NCI-H82 (cell line): Measurements from ENCODE around the gene DGCR8.

Source experiments
- DNase-seq: peaks from one replicate; lab custom pipeline; 2025; lab: John Stamatoyannopoulos, UW

Gene DGCR8

DNA sequence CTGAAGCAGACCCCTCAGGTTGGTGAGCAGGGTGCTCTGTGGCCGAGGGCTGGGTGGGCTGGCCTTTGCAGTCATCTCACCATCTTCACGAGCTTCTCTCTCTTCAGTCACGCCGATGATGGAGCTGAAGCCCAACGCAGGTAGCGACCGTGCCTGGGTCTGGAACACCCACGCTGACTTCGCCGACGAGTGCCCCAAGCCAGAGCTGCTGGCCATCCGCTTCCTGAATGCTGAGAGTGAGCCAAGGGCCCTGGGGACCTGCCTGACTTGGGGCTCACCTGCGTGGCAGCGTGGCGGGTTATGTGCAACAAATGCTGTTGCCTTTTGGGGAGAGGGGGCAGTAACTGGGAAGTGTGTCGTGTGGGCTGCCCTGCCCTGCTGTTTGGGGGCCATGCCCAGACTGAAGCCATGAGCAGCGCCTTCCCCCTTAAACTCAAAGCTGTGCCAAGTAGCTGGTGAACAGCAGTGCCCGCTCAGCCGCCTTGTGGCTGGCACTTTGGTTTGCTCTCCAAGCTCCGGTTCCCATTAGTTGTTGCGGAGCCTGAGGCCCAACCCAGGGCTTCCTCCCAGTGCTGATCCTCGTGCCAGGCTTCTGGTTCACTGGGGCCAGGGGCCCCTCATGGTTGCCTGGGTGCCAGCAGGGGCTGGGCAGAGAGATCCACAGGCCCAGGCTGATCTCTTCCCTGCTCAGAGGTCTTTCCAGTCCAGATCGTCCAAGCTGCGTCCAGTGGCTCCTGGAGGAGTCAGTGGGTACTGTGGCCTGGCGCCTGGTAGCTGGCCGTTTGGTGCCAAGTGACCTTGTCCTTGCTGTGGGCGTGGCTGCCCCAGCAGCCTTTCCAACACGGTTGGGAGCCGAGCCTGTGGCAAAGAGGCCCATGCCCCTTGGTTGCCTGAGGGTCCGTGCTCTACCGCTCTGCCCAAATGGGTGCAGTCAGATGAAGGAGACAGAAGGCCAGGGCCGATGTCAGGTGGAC is 45.4 kb downstream of the DGCR8 start:
- DNase-seq: no peak

DNA sequence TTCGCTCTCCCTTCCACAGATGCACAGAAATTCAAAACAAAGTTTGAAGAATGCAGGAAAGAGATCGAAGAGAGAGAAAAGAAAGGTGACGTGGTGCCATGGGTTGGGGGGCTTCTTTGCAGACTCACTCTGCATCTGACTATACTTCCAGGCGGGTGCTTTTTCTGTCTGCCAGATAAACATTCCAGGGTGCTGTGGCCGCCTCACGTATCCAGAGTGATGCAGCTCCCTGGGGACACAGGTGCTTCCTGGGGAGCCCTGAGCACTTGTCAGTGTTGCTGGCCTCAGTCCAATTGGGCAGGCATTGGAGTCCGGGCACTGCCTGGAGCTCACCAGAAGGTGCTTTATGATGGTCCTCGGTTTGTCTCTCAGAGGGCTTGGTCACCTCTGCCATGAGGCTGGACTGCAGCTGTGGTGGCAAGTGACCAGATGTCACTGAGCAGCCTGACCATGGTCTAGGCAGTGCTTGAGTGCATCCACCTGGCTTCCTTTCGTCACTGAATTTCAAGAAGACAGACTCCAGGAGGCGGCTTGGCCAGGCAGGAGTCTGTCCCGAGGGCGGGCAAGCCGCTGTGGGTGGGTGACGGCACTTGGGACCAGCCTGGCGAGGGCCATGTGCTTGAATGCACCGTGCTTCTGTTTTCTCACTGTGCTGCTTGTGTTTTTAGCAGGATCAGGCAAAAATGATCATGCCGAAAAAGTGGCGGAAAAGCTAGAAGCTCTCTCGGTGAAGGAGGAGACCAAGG is 46.4 kb downstream of the DGCR8 start:
- DNase-seq: no peak

GRCh38 chr22:20127318-20127868 is 47.4 kb downstream of the DGCR8 start:
- no peak for DNase-seq

DNA sequence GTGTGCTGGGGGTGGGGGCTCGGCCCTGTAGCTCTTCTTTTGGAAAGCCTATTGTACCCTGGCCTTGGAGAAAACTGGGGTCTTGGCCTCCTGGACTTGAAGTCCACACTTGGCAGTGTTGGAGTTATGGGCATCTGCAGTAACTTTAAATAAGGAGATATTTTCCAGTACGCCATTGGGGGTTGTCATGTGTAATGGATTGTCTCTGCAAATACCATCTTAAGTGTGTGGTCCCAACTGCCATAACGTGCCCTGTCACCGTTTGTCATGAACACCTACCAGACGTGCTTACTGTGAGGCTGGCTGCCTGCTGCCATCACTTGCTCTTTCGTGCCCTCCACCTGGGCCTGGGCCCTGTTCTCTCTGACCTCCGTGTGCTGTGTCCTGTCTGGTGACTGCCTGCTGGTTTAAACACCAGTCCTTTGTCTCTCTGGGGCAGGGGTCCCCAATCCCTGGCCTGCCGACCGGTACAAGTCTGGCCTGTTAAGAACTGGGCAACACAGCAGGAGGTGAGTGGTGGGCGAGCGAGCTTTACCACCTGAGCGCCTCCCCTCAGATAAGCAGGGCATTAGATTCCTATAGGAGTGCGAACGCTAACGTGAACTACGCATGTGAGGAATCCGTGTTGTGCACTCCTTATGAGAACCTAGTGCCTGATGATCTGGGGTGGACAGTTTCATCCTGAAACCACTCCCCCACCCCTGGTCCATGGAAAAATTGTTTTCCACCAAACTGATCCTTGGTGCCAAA is 48.0 kb downstream of the DGCR8 start:
- peak; percentile 41 for DNase-seq

GRCh38 chr22:20128619-20128901 is 48.5 kb downstream of the DGCR8 start:
- DNase-seq: no peak

GRCh38 chr22:20128902-20129746 is 49.1 kb downstream of the DGCR8 start:
- peak; percentile 78 for DNase-seq

- DNase-seq: no peak
These were observed 49.6 kb downstream of the DGCR8 start for GRCh38 chr22:20129747-20130014.

- no peak for DNase-seq
These were observed 50.3 kb downstream of the DGCR8 start for GRCh38 chr22:20130319-20130718.

DNA sequence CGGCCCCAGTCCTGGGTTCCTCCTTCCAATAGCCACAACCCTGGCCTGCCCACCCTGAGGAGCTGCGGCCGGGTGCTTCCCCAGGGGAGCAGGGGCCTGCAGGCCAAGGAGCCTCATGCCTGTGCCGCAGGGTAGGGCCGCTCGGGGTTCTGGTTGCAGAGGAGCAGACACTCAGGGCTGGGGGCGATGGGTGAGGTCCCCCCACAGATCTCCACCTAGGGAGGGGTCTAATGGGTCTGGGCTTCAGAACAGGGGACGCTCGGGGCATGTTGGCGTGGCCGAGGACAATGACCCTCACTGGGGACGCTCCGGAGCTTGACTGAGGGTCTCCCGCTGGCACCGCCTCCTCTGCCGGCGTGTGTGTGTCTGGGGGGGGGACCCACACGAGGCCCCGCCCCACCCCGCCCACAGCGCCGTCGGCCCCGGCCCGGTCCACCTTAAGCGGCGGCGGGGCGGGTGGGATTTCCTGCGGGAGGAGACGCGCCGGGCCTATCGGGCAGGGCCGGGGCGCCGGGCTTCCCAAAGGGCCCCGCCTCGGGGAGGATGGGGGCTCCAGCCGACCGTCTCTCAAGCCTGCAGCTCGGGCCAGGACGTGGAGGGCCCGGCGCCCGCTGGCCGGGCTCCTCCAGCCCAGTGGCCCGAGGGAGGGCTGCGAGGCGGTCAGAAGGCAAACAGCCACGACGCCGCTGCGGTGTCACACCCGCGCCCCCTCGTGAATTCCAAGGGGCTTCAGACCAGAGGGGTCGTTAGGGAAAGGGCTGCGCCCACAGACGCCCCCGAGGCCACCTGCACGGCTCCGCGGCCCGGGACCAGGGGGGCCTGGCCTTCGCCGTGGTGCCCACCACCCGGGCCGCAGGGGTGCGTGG is 50.9 kb downstream of the DGCR8 start:
- peak; percentile 83 for DNase-seq

GRCh38 chr22:20131597-20131858 is 51.5 kb downstream of the DGCR8 start, which contains the start of gene ZDHHC8:
ZDHHC8 (plus strand) TSS chr22:20131804; CDS start chr22:20131948, 144 bp downstream.
- DNase-seq: no peak

- no peak for DNase-seq
These were observed 52.0 kb downstream of the DGCR8 start for GRCh38 chr22:20131859-20132685.

DNA sequence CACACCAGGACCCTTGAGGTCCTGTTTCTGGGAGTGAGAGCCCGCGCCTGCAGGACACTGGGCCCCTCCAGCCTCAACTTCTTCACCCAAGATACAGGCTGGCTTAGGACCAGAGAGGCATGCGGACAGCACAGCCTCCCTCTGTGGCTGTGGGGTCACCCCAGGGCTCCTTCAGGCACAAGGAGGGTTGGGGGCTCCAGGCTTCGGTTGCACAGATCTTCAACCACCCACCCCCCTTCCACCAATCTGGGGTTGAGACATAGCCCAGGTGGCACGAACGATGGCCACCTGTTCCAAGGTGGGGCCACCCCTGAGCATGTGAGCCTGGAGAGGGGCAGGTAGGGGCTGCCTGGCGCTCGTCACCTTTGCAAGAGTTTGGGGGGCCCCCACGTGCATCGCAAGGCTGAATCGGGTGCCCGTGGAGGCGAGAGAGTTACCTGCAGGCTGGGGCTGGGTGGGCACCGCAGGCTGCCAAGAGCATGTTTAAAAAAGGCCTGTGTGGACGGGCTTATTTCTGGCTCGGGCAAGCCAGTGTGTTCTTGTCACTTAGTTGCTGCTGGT is 52.7 kb downstream of the DGCR8 start:
- DNase-seq: no peak

- DNase-seq: no peak
These were observed 54.0 kb downstream of the DGCR8 start for GRCh38 chr22:20133930-20134549.

DNA sequence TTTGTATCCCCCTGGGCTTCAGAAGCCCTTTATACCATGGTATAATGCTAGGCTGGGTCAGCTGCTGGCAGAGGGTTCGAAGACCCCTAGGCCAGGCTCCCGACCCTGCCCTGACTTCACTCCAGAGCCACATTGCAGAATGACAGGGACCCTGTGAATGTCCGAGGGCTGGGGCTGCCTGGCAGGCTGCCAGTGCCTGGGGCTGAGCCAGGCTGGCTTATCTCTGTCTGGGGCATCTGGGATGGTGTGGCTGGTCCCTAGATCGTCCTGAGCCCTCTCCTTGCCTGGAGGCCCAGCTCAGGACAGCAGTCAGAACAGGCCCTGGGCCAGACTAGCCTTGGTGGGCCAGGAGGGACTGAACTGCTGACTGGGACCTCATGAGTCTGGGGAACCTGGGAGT is 55.2 kb downstream of the DGCR8 start:
- DNase-seq: no peak

DNA sequence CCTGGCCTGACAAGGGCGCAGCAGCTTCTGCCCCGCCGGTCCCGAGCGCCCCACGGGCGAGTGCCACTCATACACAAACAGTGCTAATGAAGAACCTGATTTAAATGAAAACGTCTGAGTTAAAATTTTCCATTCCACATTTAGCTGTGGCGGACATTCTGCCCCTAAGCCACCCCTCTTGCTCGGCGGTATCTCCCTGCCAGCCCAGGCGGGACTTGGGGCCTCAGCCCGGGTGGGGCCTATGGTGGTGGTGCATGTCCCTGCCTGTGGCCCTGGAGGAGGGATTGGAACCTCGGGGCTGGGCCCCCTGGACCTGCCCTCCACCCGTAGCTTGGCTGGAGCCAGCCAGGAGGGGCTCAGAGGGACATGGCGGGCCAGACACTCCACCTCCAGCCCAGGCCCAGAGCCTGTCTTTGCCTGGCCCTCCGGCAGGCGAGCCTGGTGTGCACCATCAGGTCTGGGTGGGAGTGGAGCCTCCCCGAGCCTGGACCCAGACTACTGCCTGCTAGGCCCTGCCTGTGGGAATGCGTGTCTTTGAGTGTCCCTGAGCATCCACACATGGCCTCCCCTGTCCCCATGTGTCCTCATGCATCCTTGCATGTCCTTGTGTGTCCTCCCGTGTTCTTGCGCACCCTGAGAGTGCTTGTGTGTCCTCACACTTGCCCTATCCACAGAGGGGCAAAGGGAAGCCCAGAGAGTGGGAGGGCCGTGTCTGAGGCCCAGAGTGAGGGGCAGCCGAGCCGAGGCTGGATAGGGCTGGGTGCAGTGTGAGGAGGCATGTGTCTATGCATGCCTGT is 56.0 kb downstream of the DGCR8 start:
- no peak for DNase-seq

DNA sequence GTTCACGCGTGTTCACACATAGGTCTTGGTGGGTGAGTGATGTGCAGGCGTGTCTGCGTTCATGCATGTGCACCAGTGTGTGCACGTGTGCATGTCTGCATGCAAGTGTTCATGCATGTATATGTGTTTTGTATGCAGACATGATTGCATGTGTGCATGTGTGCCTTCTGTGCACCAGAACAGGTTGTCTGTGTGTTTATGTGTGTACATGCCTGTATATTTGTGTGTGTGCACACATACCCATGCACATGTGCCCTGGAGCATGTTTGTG is 56.5 kb downstream of the DGCR8 start:
- DNase-seq: no peak

GRCh38 chr22:20137113-20137512 is 57.1 kb downstream of the DGCR8 start:
- no peak for DNase-seq

DNA sequence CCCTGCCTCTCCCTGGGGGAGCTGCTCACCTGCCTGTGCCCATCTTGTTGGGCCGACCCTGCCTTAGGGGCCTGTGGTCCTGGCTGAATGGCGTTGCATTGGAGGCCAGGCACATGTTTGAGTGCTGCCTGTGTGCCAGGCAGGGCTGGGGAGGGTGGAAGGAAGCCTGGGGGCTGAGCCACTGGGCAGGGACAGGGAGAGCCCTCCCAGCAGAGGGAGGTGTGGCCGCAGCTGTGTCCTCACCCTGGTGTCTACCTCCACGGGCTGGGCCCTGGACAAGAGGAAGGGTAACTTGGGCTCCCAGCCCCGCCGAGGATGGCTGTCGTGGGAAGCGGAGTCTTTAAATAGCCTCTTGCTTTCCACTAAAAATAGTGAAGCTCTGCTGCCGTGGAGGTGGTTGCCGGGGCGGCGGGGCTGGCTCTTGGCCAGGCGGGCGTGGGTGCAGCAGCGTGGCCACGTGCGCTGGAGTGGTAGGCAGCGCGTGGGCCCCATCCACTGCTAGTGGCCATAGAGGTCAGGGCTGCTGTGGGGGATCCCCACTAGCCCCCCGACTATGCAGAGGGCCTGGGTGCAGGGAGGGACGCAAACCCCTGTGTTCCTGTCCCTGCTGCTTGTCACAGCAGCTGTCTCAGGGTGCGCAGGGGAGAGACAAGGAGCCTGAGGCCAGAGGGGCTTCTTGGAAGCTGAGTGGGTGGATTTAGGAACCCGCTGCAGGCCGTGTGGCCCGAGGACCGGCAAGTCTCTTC is 57.8 kb downstream of the DGCR8 start:
- no peak for DNase-seq
